Caki2 (cell line): Measurements from ENCODE around the gene CEACAM1. TPM values are rescaled to one million over a fixed set of nuclear protein-coding genes. Genes with fewer than 3 reads are reported as not detected.
A peak's percentile ranks its signal among the peaks of the same experiment; 100 is the strongest.
"Not testable (repeated sequence)": the region's sequence is repeated elsewhere in the genome, so short reads cannot be mapped to it uniquely, and the experiment has no call there.

Source experiments
- DNase-seq: peaks from one replicate; pipeline ENCODE4 v3.0.0-alpha.2; 2015; ENCODE audit warnings: low read depth
- in situ Hi-C: cut with HindIII; loops from 2 replicates; pipeline ENCODE4 v1.10.0; 2016; ENCODE audit warnings: low sequenced_read_pairs, low pct_unique_long_range_greater_than_20kb, mixed read lengths
- total RNA-seq: library from RNA; depleted of rRNA; stranded (reverse); fragments of >200 nt; shearing (Covaris generic); gene quantifications from 2 replicates; pipeline ENCODE4 v1.2.3, GENCODE V29; 2014; ENCODE audit warnings: low replicate concordance; rRNA removed

CEACAM1 gene
- 0.09 TPM in 1 of 2 replicates, not detected in the other for total RNA-seq

GRCh38 chr19:42528354-42529247, at the start of gene CEACAM1:
CEACAM1 (minus strand) TSS chr19:42528481; CDS start chr19:42528374, 107 bp downstream.
- peak; percentile 28 for DNase-seq
- in situ Hi-C loops: no loop called here

- in situ Hi-C loops: no loop called here
- no peak for DNase-seq
These were observed 48.7 kb upstream of the CEACAM1 start for GRCh38 chr19:42577016-42577415.

GRCh38 chr19:42576241-42576640, 48.0 kb upstream of the CEACAM1 start:
- DNase-seq: no peak
- in situ Hi-C loops: no loop called here

GRCh38 chr19:42573642-42574041, 45.4 kb upstream of the CEACAM1 start:
- in situ Hi-C loops: no loop called here
- DNase-seq: no peak

DNA sequence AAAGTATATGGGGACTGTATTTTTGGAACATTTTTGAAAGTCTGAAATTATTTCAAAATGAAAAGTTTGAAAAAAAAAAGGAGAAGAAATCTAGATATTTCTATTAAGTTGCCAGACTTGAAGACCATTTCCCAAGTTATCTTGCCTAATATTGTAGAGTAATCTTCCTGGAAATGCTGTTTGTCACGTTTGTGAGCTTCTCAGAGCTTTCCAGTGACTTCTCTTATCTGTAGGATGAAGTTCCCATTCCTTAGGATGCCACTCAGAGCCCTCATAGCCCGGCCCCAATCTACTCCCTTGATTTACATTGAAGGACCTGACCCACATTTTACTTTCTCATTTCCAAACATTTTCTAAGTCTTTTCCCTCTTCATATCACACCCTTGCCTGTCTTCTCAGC, 42.8 kb upstream of the CEACAM1 start:
- DNase-seq: no peak
- in situ Hi-C loops: no loop called here

- DNase-seq: no peak
- in situ Hi-C loops: no loop called here
These were observed 40.9 kb upstream of the CEACAM1 start for GRCh38 chr19:42569193-42569592.

GRCh38 chr19:42568006-42568405, 39.7 kb upstream of the CEACAM1 start:
- no peak for DNase-seq
- in situ Hi-C loops: no loop called here

DNA sequence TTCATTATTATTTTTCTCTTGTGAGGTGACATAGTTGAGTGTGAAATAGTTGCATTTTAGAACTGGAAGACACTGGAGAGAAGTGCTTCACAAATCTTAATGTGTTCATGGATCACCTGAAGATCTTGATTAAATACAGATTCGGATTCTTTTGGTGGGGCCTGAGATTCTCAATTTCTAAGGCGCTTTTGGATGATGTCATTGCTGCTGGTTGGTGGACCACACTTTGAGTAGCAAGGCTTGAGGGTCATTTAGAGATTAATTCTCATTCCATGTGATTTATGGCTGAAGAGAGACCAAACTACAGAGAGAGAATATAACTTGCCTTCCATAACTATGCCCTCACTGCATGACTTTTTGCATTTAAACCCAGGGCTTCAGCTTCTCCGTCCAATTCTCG, 39.3 kb upstream of the CEACAM1 start:
- in situ Hi-C loops: no loop called here
- no peak for DNase-seq

DNA sequence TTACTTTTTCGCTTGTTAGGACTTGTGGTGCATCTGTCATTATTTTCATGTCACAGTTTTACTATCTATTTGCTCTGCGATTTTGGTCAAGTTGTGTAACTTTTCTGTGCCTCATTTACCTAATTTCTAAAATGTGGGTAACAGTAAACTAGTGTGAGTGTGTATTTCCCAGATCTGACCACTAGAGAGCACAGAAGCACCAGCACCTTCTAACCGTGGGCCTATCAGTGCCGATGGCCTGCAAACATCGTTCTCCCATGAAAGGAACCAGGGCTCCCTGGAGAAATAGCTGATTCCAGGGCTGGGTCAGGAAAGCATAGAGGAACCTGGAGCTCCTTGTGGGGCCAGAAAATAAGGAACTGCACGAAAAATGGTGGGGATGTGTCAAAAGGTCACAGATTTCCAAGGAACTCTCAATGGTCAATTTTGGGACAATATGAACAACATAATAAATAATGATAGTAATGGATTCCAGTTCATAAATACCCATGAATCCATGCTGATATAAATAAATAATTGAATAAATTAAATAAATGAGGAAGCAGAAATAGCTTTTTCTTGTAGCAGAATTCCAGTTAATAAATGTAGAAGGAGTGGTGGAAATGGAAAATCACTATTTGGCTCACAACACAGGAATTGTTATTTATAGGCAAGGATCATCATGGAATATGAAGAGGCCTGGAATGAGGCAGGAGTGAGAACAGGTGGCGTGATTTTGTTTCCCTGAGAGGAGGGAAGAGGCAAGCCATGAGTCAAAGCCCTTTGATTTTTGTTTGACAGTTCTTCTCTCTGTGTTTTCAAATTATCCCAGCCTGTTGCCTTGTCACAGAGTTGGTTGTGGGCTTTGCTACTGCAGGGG, 35.3 kb upstream of the CEACAM1 start:
- in situ Hi-C loops: no loop called here
- peak; percentile 22 for DNase-seq

GRCh38 chr19:42561512-42561911, 33.2 kb upstream of the CEACAM1 start:
- no peak for DNase-seq
- in situ Hi-C loops: no loop called here

GRCh38 chr19:42560731-42561130, 32.5 kb upstream of the CEACAM1 start:
- no peak for DNase-seq
- in situ Hi-C loops: no loop called here

DNA sequence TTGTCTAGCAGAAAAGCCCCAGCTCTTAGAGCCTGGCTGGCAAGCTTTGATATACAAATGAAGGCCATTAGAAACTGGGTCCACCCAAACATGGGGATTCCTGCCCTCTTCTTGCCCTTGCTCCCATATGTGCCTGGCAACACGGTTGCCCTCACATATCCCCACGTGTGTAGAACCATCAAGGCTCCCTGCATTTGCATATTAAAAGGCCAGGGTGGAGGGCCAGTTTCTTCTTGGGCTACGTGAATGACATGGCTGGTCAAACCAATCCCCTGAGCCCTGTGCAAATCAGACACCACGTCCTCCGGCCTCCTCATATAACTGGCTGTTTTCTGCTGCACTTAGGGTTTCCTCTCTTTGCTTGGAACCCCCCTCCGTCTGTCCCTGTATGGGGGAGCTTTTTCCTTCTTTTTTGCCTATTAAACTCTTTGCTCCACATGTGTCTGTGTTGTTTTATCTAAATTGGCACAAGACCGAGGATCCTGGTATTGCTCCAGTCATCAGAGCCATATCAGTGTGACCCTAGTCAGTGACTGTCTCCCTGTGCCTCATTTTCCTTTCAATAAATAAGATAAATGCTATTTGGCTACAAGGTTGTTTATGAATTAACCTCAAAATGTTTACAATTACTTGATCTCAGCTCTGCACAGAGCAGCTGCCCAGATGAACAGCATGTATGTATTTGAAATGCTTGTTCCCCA, 30.3 kb upstream of the CEACAM1 start:
- in situ Hi-C loops: no loop called here

GRCh38 chr19:42557386-42557871, 29.1 kb upstream of the CEACAM1 start:
- in situ Hi-C loops: not testable (repeated sequence)

More for the DNA sequence above, 30.3 kb upstream of the CEACAM1 start:
- DNase-seq: no peak

GRCh38 chr19:42555801-42556200, 27.5 kb upstream of the CEACAM1 start:
- in situ Hi-C loops: no loop called here

More at GRCh38 chr19:42557386-42557871, 29.1 kb upstream of the CEACAM1 start:
- not testable (repeated sequence) for DNase-seq

GRCh38 chr19:42555317-42555716, 27.0 kb upstream of the CEACAM1 start:
- in situ Hi-C loops: no loop called here
- no peak for DNase-seq

More at GRCh38 chr19:42555801-42556200, 27.5 kb upstream of the CEACAM1 start:
- no peak for DNase-seq

DNA sequence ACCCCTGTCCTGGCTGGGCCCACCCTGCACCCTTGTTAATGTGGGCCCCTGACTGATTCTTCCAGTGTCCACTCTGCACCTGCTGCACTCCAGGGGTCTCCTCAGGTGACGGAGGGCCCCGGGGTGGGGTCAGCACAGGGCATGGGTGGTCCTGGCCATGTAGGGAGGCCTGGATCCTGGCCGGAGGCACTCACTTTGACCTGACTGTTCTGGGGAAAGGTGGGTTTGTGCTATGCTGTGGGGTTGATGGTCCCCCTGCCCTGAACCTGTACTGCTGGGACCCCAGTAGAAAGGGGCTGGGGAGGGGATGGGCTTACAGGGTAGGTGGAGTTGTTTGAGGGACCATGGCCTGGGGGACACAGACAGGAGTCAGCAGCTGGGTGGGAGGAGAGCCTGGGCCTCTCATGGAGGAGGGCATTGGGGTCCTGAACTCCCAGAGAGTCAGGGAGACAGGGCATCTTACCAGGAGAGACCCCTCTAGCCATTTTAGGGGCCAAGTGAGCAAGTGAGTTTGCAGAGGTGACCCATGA, 25.8 kb upstream of the CEACAM1 start:
- in situ Hi-C loops: no loop called here
- no peak for DNase-seq

- in situ Hi-C loops: no loop called here
- peak; percentile 54 for DNase-seq
These were observed 25.2 kb upstream of the CEACAM1 start for GRCh38 chr19:42553292-42554045.
